Liver (tissue), 9 donors: ENCODE results near the gene TGM4. TPM values are rescaled to one million over a fixed set of nuclear protein-coding genes. Genes with fewer than 3 reads are reported as not detected.

Experiments
- DNase-seq: peaks from one replicate; pipeline ENCODE4 v3.0.0-alpha.2; 2017; ENCODE audit warnings: low spot score
- H3K27ac ChIP-seq, 2 donors: one replicate each; pipeline ENCODE4 v1.7.0; 2013; ENCODE audit warnings: inconsistent platforms in 2 of 2, low read length in 2 of 2, control low read depth in 1 of 2, low read depth in 1 of 2, mild to moderate bottlenecking in 1 of 2
- H3K27me3 ChIP-seq, 4 donors: one replicate each; pipeline versions ENCODE4 v1.6.1 to v1.7.0; 2013; ENCODE audit warnings: low read length in 3 of 4, inconsistent platforms in 1 of 4, mild to moderate bottlenecking in 1 of 4, moderate library complexity in 1 of 4; ENCODE audit not compliant: control insufficient read depth in 4 of 4, insufficient read depth in 4 of 4
- H3K36me3 ChIP-seq, 4 donors: one replicate each; pipeline versions ENCODE4 v1.6.1 to v1.7.0; 2013; ENCODE audit warnings: low read length in 3 of 4, mild to moderate bottlenecking in 3 of 4, low read depth in 1 of 4, moderate library complexity in 1 of 4; ENCODE audit not compliant: control insufficient read depth in 4 of 4, insufficient read depth in 3 of 4
- H3K4me1 ChIP-seq, 4 donors: one replicate each; pipeline versions ENCODE4 v1.6.1 to v1.7.0; 2013; ENCODE audit warnings: low read length in 3 of 4, mild to moderate bottlenecking in 3 of 4, moderate library complexity in 1 of 4; ENCODE audit not compliant: control insufficient read depth in 4 of 4, insufficient read depth in 4 of 4
- H3K4me3 ChIP-seq, 3 donors: one replicate each; pipeline versions ENCODE4 v1.6.1 to v1.7.0; 2013; ENCODE audit warnings: low read length in 3 of 3, control low read depth in 1 of 3, low read depth in 1 of 3, mild to moderate bottlenecking in 1 of 3
- H3K9ac ChIP-seq, 2 donors: one replicate each; pipeline ENCODE4 v1.7.0; 2013; ENCODE audit warnings: low read length in 2 of 2, mild to moderate bottlenecking in 2 of 2, moderate library complexity in 2 of 2, control low read depth in 1 of 2, low read depth in 1 of 2
- H3K9me3 ChIP-seq, 4 donors: one replicate each; pipeline versions ENCODE4 v1.6.1 to v1.7.0; 2013; ENCODE audit warnings: low read length in 3 of 4; ENCODE audit not compliant: control insufficient read depth in 4 of 4
- EGR1 ChIP-seq, 2 donors: IDR thresholded peaks; 2 replicates each; pipeline ENCODE4 v1.6.1; 2016 to 2018; ENCODE audit warnings: antibody characterized with exemption in 2 of 2, low read depth in 2 of 2
- FOXA1 ChIP-seq: IDR thresholded peaks from 2 replicates; pipeline ENCODE4 v1.6.1; 2016; ENCODE audit warnings: antibody characterized with exemption
- FOXA2 ChIP-seq: IDR thresholded peaks from 2 replicates; pipeline ENCODE4 v1.6.1; 2016; ENCODE audit warnings: antibody characterized with exemption
- GABPA ChIP-seq, 2 donors: IDR thresholded peaks in 1 of 2; conservative IDR thresholded peaks in 1 of 2; 2 replicates each; pipeline ENCODE4 v1.6.1; 2016; ENCODE audit warnings: antibody characterized with exemption in 2 of 2, mild to moderate bottlenecking in 1 of 2, moderate library complexity in 1 of 2
- HNF4A ChIP-seq, 2 donors: conservative IDR thresholded peaks; 2 replicates each; pipeline ENCODE4 v1.6.1; 2016; ENCODE audit warnings: antibody characterized with exemption in 2 of 2, mild to moderate bottlenecking in 2 of 2
- HNF4G ChIP-seq: IDR thresholded peaks from 2 replicates; pipeline ENCODE4 v1.6.1; 2016; ENCODE audit warnings: antibody characterized with exemption
- NR2F2 ChIP-seq: IDR thresholded peaks from 2 replicates; pipeline ENCODE4 v1.6.1; 2016; ENCODE audit warnings: antibody characterized with exemption
- RAD21 ChIP-seq, 2 donors: IDR thresholded peaks; 2 replicates each; pipeline ENCODE4 v1.6.1; 2016; ENCODE audit warnings: antibody characterized with exemption in 2 of 2, mild to moderate bottlenecking in 2 of 2
- SP1 ChIP-seq: IDR thresholded peaks from 2 replicates; pipeline ENCODE4 v1.6.1; 2018; ENCODE audit warnings: antibody characterized with exemption, mild to moderate bottlenecking
- TAF1 ChIP-seq: conservative IDR thresholded peaks from 2 replicates; pipeline ENCODE4 v1.6.1; 2016; ENCODE audit warnings: antibody characterized with exemption, mild to moderate bottlenecking
- YY1 ChIP-seq: IDR thresholded peaks from 2 replicates; pipeline ENCODE4 v1.6.1; 2016; ENCODE audit warnings: antibody characterized with exemption, mild to moderate bottlenecking
- WGBS: extraction: QIAGEN DNeasy Blood & Tissue Kit; methylation state at CpG from one replicate; pipeline ENCODE4 v1.1.7; 2013; 5-methylcytosine and 5-hydroxymethylcytosine counted together
- polyA plus RNA-seq, 2 donors: library from polyadenylated mRNA; stranded (reverse) in 1 of 2; unstranded in 1 of 2; fragments of 200-250 nt in 1 of 2; fragments of >200 nt in 1 of 2; fragmentation: Nextera tagmentation in 1 of 2; extraction: Ambion mirVana in 1 of 2; gene quantifications; one replicate each; pipeline versions ENCODE4 v1.2.1 to v1.2.3, GENCODE V29; 2013 to 2015
- total RNA-seq, 2 donors: library from RNA; depleted of rRNA; stranded (reverse); fragments of >200 nt; gene quantifications; one replicate each; pipeline ENCODE4 v1.2.3, GENCODE V29; 2014
- TF ChIP-seq, protein P1 (sequence below): IDR thresholded peaks from 2 replicates; pipeline ENCODE4 v1.6.1; 2016; ENCODE audit warnings: antibody characterized with exemption
- TF ChIP-seq, protein P2 (sequence below): fragments of 150-350 bp; IDR thresholded peaks from 2 replicates; pipeline ENCODE4 v1.5.1; 2017; ENCODE audit warnings: improper control_type of control experiment, low read depth, low read length; ENCODE audit not compliant: missing input control
- TF ChIP-seq, protein P3 (sequence below): IDR thresholded peaks from 2 replicates; pipeline ENCODE4 v1.6.1; 2016; ENCODE audit warnings: antibody characterized with exemption, mild to moderate bottlenecking
- TF ChIP-seq, protein P4 (sequence below): IDR thresholded peaks from 2 replicates; pipeline ENCODE4 v1.6.1; 2016; ENCODE audit warnings: antibody characterized with exemption
- TF ChIP-seq, protein P5 (sequence below): IDR thresholded peaks from 2 replicates; pipeline ENCODE4 v1.6.1; 2016; ENCODE audit warnings: antibody characterized with exemption
- donor health status: healthy.
- donor health status: healthy.
- donor health status: healthy.
- donor health status: healthy.
- donor health status: healthy.

TGM4 gene
- total and polyA plus RNA-seq, 4 donors: not detected

DNA sequence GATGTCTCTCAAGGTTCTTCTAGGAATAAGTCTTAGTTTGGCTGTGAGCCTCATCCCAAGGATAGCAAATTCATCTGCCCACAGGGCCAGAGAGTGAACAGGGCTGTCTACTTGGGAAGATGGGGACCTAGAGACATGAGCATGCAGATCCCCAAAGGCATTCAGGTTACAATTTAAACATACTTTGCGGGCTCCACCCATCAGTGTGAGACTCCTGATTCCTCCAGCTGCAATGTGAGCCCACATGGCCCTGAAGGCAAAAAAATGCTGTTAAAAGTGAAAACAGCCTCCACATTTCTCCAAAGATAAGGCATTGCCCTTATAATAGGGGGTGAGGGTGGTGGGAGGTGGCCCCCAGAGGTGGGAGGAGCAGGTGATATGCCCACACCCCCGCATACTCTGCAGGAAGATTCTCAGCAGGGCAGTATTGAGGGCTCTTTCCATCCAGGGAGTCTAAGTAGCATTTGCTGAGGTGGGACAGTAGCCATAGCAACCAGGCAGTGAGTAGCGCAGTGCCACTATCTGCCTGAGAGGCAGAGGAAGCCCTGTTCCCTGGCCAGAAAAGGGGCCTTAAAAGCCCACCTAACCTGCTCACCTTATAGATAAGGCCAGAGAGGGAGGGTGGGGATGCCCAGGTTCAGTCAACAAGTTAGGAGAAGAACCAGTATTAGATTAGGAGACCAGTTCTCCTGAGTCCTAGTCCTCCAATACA is 31.2 kb downstream of the TGM4 start:
- WGBS: 65% methylated on average over 3 of the region's 3 CpGs
- Histone ChIP-seq H3K9me3 (peaks cover 0 to 5% (median 3%) of the 10 kb centered on the region in 4 donors), H3K4me1 (no peaks in the 10 kb centered on the region), H3K9ac (no peak overlapping the region), H3K36me3 (no peaks in the 10 kb centered on the region), H3K27me3 (peaks cover 0 to 2% (median 0%) of the 10 kb centered on the region in 4 donors), H3K4me3 (no peak overlapping the region), H3K27ac (no peak overlapping the region)
- TF ChIP-seq, protein P1, sequence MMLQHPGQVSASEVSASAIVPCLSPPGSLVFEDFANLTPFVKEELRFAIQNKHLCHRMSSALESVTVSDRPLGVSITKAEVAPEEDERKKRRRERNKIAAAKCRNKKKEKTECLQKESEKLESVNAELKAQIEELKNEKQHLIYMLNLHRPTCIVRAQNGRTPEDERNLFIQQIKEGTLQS: no peak
- TF ChIP-seq HNF4A (conservative IDR thresholded peaks at IDR 0.05): no peak
- no peak for TF ChIP-seq SP1
- TF ChIP-seq, protein P2, sequence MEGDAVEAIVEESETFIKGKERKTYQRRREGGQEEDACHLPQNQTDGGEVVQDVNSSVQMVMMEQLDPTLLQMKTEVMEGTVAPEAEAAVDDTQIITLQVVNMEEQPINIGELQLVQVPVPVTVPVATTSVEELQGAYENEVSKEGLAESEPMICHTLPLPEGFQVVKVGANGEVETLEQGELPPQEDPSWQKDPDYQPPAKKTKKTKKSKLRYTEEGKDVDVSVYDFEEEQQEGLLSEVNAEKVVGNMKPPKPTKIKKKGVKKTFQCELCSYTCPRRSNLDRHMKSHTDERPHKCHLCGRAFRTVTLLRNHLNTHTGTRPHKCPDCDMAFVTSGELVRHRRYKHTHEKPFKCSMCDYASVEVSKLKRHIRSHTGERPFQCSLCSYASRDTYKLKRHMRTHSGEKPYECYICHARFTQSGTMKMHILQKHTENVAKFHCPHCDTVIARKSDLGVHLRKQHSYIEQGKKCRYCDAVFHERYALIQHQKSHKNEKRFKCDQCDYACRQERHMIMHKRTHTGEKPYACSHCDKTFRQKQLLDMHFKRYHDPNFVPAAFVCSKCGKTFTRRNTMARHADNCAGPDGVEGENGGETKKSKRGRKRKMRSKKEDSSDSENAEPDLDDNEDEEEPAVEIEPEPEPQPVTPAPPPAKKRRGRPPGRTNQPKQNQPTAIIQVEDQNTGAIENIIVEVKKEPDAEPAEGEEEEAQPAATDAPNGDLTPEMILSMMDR: no peak
- no peak for TF ChIP-seq TAF1
- TF ChIP-seq, protein P3, sequence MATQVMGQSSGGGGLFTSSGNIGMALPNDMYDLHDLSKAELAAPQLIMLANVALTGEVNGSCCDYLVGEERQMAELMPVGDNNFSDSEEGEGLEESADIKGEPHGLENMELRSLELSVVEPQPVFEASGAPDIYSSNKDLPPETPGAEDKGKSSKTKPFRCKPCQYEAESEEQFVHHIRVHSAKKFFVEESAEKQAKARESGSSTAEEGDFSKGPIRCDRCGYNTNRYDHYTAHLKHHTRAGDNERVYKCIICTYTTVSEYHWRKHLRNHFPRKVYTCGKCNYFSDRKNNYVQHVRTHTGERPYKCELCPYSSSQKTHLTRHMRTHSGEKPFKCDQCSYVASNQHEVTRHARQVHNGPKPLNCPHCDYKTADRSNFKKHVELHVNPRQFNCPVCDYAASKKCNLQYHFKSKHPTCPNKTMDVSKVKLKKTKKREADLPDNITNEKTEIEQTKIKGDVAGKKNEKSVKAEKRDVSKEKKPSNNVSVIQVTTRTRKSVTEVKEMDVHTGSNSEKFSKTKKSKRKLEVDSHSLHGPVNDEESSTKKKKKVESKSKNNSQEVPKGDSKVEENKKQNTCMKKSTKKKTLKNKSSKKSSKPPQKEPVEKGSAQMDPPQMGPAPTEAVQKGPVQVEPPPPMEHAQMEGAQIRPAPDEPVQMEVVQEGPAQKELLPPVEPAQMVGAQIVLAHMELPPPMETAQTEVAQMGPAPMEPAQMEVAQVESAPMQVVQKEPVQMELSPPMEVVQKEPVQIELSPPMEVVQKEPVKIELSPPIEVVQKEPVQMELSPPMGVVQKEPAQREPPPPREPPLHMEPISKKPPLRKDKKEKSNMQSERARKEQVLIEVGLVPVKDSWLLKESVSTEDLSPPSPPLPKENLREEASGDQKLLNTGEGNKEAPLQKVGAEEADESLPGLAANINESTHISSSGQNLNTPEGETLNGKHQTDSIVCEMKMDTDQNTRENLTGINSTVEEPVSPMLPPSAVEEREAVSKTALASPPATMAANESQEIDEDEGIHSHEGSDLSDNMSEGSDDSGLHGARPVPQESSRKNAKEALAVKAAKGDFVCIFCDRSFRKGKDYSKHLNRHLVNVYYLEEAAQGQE: no peak
- TF ChIP-seq RAD21 (IDR thresholded peaks at IDR 0.05): no peak
- TF ChIP-seq HNF4G: no peak
- no peak for DNase-seq

DNA sequence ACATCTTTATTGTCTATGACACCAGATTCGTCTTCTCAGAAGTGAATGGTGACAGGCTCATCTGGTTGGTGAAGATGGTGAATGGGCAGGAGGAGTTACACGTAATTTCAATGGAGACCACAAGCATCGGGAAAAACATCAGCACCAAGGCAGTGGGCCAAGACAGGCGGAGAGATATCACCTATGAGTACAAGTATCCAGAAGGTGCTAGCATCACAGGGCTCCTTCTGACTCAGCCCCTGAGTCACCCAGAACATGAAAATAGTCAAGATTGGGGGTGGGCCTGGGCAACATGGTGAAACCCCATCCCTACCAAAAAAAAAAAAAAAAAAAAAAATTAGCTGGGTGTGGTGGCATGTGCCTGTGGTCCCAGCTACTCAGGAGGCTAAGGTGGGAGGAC is 32.6 kb downstream of the TGM4 start:
- 68% methylated on average over 4 of the region's 4 CpGs for WGBS
- Histone ChIP-seq H3K9me3 (peaks cover 0 to 10% (median 3%) of the 10 kb centered on the region in 4 donors), H3K4me3 (no peak overlapping the region), H3K4me1 (no peaks in the 10 kb centered on the region), H3K27me3 (peaks cover 0 to 2% (median 0%) of the 10 kb centered on the region in 4 donors), H3K36me3 (no peaks in the 10 kb centered on the region), H3K27ac (no peak overlapping the region), H3K9ac (no peak overlapping the region)
- TF ChIP-seq, protein P4, sequence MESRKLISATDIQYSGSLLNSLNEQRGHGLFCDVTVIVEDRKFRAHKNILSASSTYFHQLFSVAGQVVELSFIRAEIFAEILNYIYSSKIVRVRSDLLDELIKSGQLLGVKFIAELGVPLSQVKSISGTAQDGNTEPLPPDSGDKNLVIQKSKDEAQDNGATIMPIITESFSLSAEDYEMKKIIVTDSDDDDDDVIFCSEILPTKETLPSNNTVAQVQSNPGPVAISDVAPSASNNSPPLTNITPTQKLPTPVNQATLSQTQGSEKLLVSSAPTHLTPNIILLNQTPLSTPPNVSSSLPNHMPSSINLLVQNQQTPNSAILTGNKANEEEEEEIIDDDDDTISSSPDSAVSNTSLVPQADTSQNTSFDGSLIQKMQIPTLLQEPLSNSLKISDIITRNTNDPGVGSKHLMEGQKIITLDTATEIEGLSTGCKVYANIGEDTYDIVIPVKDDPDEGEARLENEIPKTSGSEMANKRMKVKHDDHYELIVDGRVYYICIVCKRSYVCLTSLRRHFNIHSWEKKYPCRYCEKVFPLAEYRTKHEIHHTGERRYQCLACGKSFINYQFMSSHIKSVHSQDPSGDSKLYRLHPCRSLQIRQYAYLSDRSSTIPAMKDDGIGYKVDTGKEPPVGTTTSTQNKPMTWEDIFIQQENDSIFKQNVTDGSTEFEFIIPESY: no peak
- TF ChIP-seq, protein P3: no peak
- TF ChIP-seq HNF4G (no peak), YY1 (no peak), HNF4A (conservative IDR thresholded peaks at IDR 0.05) (no peak), SP1 (no peak), EGR1 (IDR thresholded peaks at IDR 0.05; ENCODE audit: low read depth in 2 of 2) (no peak), TAF1 (no peak), FOXA2 (no peak), FOXA1 (no peak), RAD21 (IDR thresholded peaks at IDR 0.05) (no peak), GABPA (IDR thresholded peaks at IDR 0.05 in 1 of 2, conservative IDR thresholded peaks at IDR 0.05 in 1 of 2) (no peak), NR2F2 (no peak)
- TF ChIP-seq, protein P5, sequence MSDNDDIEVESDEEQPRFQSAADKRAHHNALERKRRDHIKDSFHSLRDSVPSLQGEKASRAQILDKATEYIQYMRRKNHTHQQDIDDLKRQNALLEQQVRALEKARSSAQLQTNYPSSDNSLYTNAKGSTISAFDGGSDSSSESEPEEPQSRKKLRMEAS: no peak
- TF ChIP-seq, protein P2: no peak
- no peak for DNase-seq
